GM12878 (cell line): ENCODE results near the gene AP5B1. TPM values are rescaled to one million over a fixed set of nuclear protein-coding genes. Genes with fewer than 3 reads are reported as not detected.

ENCODE experiments used
- ATAC-seq: fragments of 200-7000 bp; cut with Tn5 transposase; 3 replicates; pipeline ENCODE4 v1.9.1; 2020; ENCODE audit warnings: mild to moderate bottlenecking, moderate library complexity
- BruUV-seq: library from RNA; stranded (reverse); fragments of 400-500 nt; replicated peaks from 2 replicates; lab custom pipeline; 2021; lab: Mats Ljungman, UMichigan
- CTCF ChIA-PET: fragments of 300-600 bp; sonication (Branson Sonifier 250); formaldehyde crosslinking; extraction: SDS; loops from one replicate; lab custom pipeline; 2021; ENCODE audit warnings: inconsistent platforms; lab: Yijun Ruan, JAX
- POLR2A ChIA-PET: fragments of 350-600 bp; formaldehyde crosslinking; extraction: SDS; loops from one replicate; lab custom pipeline; 2021; ENCODE audit warnings: inconsistent platforms; lab: Charles Lee
- RAD21 ChIA-PET: fragments of 300-600 bp; sonication (Branson Sonifier 250); formaldehyde crosslinking; loops from one replicate; lab custom pipeline; 2023; ENCODE audit warnings: antibody characterized with exemption; ENCODE audit not compliant: unreplicated experiment; lab: Charles Lee
- SMC1A ChIA-PET: fragments of 300-600 bp; sonication (Branson Sonifier 250); formaldehyde crosslinking; loops from one replicate; lab custom pipeline; 2023; ENCODE audit not compliant: unreplicated experiment, uncharacterized antibody; lab: Charles Lee
- DNase-seq: peaks from one replicate; pipeline ENCODE4 v3.0.0-alpha.2; 2011; ENCODE audit warnings: low read depth, low spot score
- FAIRE-seq: peaks from 3 replicates; lab custom pipeline; 2011; peaks lifted over from hg19 to GRCh38; lab: Jason Lieb, UNC
- H2AFZ ChIP-seq: 2 replicates; pipeline ENCODE4 v1.6.0; 2011; ENCODE audit warnings: low read depth, low read length, control low read depth; ENCODE audit not compliant: control insufficient read depth
- H3K27ac ChIP-seq: 2 replicates; pipeline ENCODE4 v1.5.1; 2011; ENCODE audit warnings: control low read depth; ENCODE audit not compliant: control insufficient read depth, insufficient read depth
- H3K27me3 ChIP-seq, 2 experiments: replicated peaks in 1 of 2; 2 replicates each; pipeline versions ENCODE4 v1.6.0 to v1.6.1; 2011; ENCODE audit warnings: low read length in 1 of 2; ENCODE audit not compliant: control insufficient read depth in 2 of 2, insufficient read depth in 2 of 2
- H3K36me3 ChIP-seq, 2 experiments: 2 replicates each; pipeline ENCODE4 v1.5.1; 2011; ENCODE audit warnings: low read length in 1 of 2; ENCODE audit not compliant: control insufficient read depth in 2 of 2, insufficient read depth in 2 of 2
- H3K4me1 ChIP-seq: 2 replicates; pipeline ENCODE4 v1.6.1; 2011; ENCODE audit warnings: mild to moderate bottlenecking, low read length, moderate library complexity, mixed read lengths; ENCODE audit not compliant: control insufficient read depth, insufficient read depth
- H3K4me2 ChIP-seq: 2 replicates; pipeline ENCODE4 v1.6.0; 2011; ENCODE audit warnings: control low read depth; ENCODE audit not compliant: control insufficient read depth, insufficient read depth
- H3K4me3 ChIP-seq: fragments of 200-600 bp; sonication (generic); 2 replicates; pipeline ENCODE4 v1.5.1; 2016
- H3K79me2 ChIP-seq: 2 replicates; pipeline ENCODE4 v1.6.0; 2011; ENCODE audit warnings: low read length; ENCODE audit not compliant: control insufficient read depth, insufficient read depth
- H3K9ac ChIP-seq: 2 replicates; pipeline ENCODE4 v1.8.0; 2011; ENCODE audit warnings: low read length, control low read depth, mixed read lengths; ENCODE audit not compliant: control insufficient read depth, insufficient read depth
- H3K9me3 ChIP-seq: replicated peaks from 3 replicates; pipeline ENCODE4 v1.5.1; 2011; ENCODE audit warnings: mild to moderate bottlenecking, low read length; ENCODE audit not compliant: control insufficient read depth, insufficient read depth
- H4K20me1 ChIP-seq: 2 replicates; pipeline ENCODE4 v1.6.0; 2011; ENCODE audit not compliant: control insufficient read depth, insufficient read depth
- ATF7 ChIP-seq: fragments of 450-650 bp; IDR thresholded peaks from 2 replicates; pipeline ENCODE4 v1.6.1; 2016; ENCODE audit warnings: low read depth, mild to moderate bottlenecking
- EED ChIP-seq: sonication (generic); IDR thresholded peaks from 2 replicates; pipeline ENCODE4 v1.6.1; 2016; ENCODE audit warnings: antibody characterized with exemption, low read depth
- GATAD2B ChIP-seq: fragments of 450-650 bp; conservative IDR thresholded peaks from 2 replicates; pipeline ENCODE4 v1.6.1; 2017; ENCODE audit warnings: low read depth, mild to moderate bottlenecking, moderate library complexity
- NRF1 ChIP-seq: conservative IDR thresholded peaks from 2 replicates; pipeline ENCODE4 v1.6.1; 2011; ENCODE audit warnings: mild to moderate bottlenecking, low read depth, low read length, improper control_type of control experiment
- RB1 ChIP-seq: fragments of 450-650 bp; formaldehyde crosslinking; IDR thresholded peaks from 2 replicates; pipeline ENCODE4 v1.6.1; 2017; ENCODE audit warnings: mild to moderate bottlenecking, borderline replicate concordance
- SMARCA5 ChIP-seq: fragments of 450-650 bp; IDR thresholded peaks from 2 replicates; pipeline ENCODE4 v1.6.1; 2017; ENCODE audit warnings: mild to moderate bottlenecking
- WGBS: methylation state at CpG from one replicate; pipeline ENCODE4 v1.1.6; 2016; ENCODE audit warnings: low lambda C conversion rate; ENCODE audit not compliant: insufficient replicate concordance, insufficient coverage; ENCODE audit errors: missing lambda C conversion rate; 5-methylcytosine and 5-hydroxymethylcytosine counted together
- in situ Hi-C: fragments of 300-500 bp; cut with MboI; formaldehyde crosslinking; loops from 9 replicates; pipeline ENCODE4 v1.14.3; 2018; ENCODE audit warnings: mixed read lengths
- intact Hi-C: fragments of 100-400 bp; cut with micrococcal nuclease; formaldehyde crosslinking; loops from one replicate; pipeline ENCODE4 v1.14.2; 2022; ENCODE audit not compliant: unreplicated experiment
- polyA plus RNA-seq, 11 experiments: library from polyadenylated mRNA; depleted of rRNA in 4 of 11; unstranded in 6 of 11; stranded (reverse) in 5 of 11; fragments of >200 nt; fragmentation: Nextera tagmentation in 4 of 11; fragmentation: Illumina TruSeq in 1 of 11; extraction: Ambion mirVana in 4 of 11; extraction: Trizol in 1 of 11; gene quantifications; 1 replicate in 1 of 11; 2 replicates in 10 of 11; pipeline versions ENCODE4 v1.2.1 to v1.2.3, GENCODE V29; 2011 to 2016; ENCODE audit warnings: inconsistent platforms in 2 of 11, missing spikeins in 2 of 11, low read depth in 1 of 11
- total RNA-seq, 4 experiments: library from RNA; depleted of rRNA in 3 of 4; stranded (reverse); fragments of >200 nt in 3 of 4; fragmentation: Illumina TruSeq in 1 of 4; extraction: Trizol in 1 of 4; gene quantifications; 2 replicates each; pipeline versions ENCODE4 v1.2.1 to v1.2.3, GENCODE V29; 2013 to 2021

AP5B1 gene
- total and polyA plus RNA-seq, 10 of the 15 experiments (the other 5 are each of a cell fraction or from before 2014, with no cell fraction given), result 0.47 to 13.1 (median 4.8) TPM

DNA sequence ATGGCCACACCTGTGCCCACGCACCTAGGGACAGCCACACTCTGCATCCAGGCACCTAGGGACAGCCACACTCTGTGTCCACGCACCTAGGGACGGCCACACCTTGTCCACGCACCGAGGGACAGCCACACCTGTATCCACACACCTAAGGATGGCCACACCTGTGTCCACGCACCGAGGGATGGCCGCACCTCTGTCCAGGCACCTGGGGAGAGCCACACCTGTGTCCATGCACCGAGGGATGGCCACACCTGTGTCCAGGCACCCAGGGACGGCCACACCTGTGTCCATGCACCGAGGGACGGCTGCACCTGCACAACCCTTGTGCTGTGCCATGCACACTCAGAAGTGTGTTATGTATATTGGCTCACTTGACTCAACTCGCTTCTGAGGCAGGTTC lies 16.9 kb upstream of the AP5B1 start:
- ChIA-PET POLR2A (interaction anchor here (1.3 kb wide), 1 partner anchor 15 kb away, joined by 3 read pairs; no protein-coding TSS in a partner anchor), SMC1A (interaction anchor here (1.7 kb wide), 1 partner anchor 18 kb away, joined by 5 read pairs; no protein-coding TSS in a partner anchor), RAD21 (interaction anchor here (2.8 kb wide), 1 partner anchor 20 kb away, joined by 6 read pairs; no protein-coding TSS in a partner anchor), CTCF (interaction anchor here (0.6 to 2.3 kb wide), 2 partner anchors 15 to 18 kb away, joined by 3 to 11 read pairs; no protein-coding TSS in a partner anchor)
- ATAC-seq, result no peak
- Histone ChIP-seq H4K20me1 (no peaks in the 10 kb centered on the region), H3K36me3 (no peaks in the 10 kb centered on the region), H3K9ac (no peak overlapping the region), H3K4me3 (no peak overlapping the region), H3K27ac (no peak overlapping the region), H3K4me1 (peaks cover 6% of the 10 kb centered on the region; the same call in 1 of the 2 replicates), H3K79me2 (no peaks in the 10 kb centered on the region), H3K9me3 (no peaks in the 10 kb centered on the region), H3K27me3 (no peaks in the 10 kb centered on the region), H2AFZ (no peak overlapping the region), H3K4me2 (no peak overlapping the region)
- no peak for DNase-seq
- intact Hi-C loops (no loop called here), in situ Hi-C loops (no loop called here)
- TF ChIP-seq GATAD2B (no peak), NRF1 (no peak), ATF7 (no peak), SMARCA5 (no peak), EED (no peak), RB1 (no peak)
- no TSS peak for BruUV-seq
- 42% methylated on average over 13 of the region's 13 CpGs for WGBS
- FAIRE-seq, result no peak
